Left lung (tissue), 10 donors: ENCODE data around the gene KLHL17. TPM values are rescaled to one million over a fixed set of nuclear protein-coding genes. Genes with fewer than 3 reads are reported as not detected.
"Not testable (repeated sequence)": the region's sequence is repeated elsewhere in the genome, so short reads cannot be mapped to it uniquely, and the experiment has no call there.

Source experiments
- ATAC-seq: fragments of 200-7000 bp; cut with Tn5 transposase; one replicate; pipeline ENCODE4 v1.9.1; 2020; ENCODE audit warnings: moderate library complexity
- DNase-seq, 4 donors: peaks; one replicate each; pipeline ENCODE4 v3.0.0-alpha.2; 2013 to 2020
- H3K27ac ChIP-seq, 2 donors: fragments of 200-600 bp; sonication (generic) in 1 of 2; one replicate each; pipeline versions ENCODE4 v1.5.0 to v1.8.0; 2020 to 2021
- H3K27me3 ChIP-seq, 2 donors: fragments of 200-600 bp; sonication (generic) in 1 of 2; one replicate each; pipeline versions ENCODE4 v1.5.0 to v1.8.0; 2020 to 2021
- H3K36me3 ChIP-seq, 2 donors: fragments of 200-600 bp; sonication (generic) in 1 of 2; one replicate each; pipeline versions ENCODE4 v1.5.0 to v1.8.0; 2020 to 2021
- H3K4me1 ChIP-seq, 2 donors: fragments of 200-600 bp; one replicate each; pipeline ENCODE4 v1.8.0; 2021
- H3K4me3 ChIP-seq, 2 donors: fragments of 200-600 bp; sonication (generic) in 1 of 2; one replicate each; pipeline versions ENCODE4 v1.5.0 to v1.8.0; 2020 to 2021; ENCODE audit warnings: mild to moderate bottlenecking in 1 of 2
- H3K9me3 ChIP-seq, 2 donors: fragments of 200-600 bp; sonication (generic) in 1 of 2; one replicate each; pipeline versions ENCODE4 v1.5.0 to v1.8.0; 2020 to 2021
- CTCF ChIP-seq, 2 donors: fragments of 200-600 bp; sonication (generic) in 1 of 2; IDR thresholded peaks; one replicate each; pipeline versions ENCODE4 v1.5.0 to v1.8.0; 2021; ENCODE audit warnings: antibody characterized with exemption in 2 of 2
- intact Hi-C, 2 donors: fragments of 100-400 bp; cut with DNase I; formaldehyde crosslinking; loops; one replicate each; pipeline versions ENCODE4 v1.11.2 to v1.14.2; 2022
- polyA plus RNA-seq, 6 donors: library from polyadenylated mRNA; unstranded; fragments of 120-200 nt; gene quantifications; one replicate each; pipeline ENCODE4 v1.2.1, GENCODE V29; 2013; ENCODE audit not compliant: insufficient read length in 6 of 6
- total RNA-seq, 2 donors: library from RNA; stranded (reverse); fragmentation: NEBNext Ultra II Directional; extraction: Animal tissue kit (Norgen Biotek cat#: 25700); gene quantifications; one replicate each; pipeline ENCODE4 v1.2.1, GENCODE V29; 2021
- donor health status: DM: no; HTN: yes; CAD: no.
- donor health status: DM: no; HTN: no; CAD: no.

KLHL17 gene
- total and polyA plus RNA-seq, 8 donors: 8.3 to 17.9 (median 11.9) TPM

- intact Hi-C loops: no loop called here
Observed at GRCh38 chr1:1011396-1011949, 51.1 kb downstream of the KLHL17 start.

DNA sequence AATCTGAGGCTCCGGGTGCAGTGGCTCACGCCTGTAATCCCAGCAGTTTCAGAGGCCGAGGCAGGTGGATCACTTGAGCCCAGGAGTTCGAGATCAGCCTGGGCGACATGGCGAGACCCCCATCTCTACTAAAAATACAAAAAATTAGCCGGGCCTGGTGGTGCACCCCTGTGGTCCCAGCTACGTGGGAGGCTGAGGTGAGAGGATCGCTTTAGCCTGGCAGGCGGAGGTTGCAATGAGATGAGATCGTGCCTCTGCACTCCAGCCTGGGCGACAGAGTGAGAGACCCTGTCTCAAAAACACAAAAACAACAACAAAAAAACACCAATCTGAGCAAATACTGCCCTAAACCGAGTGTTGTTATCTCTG is 52.3 kb downstream of the KLHL17 start:
- peak in 1 of 4 donors; percentile 38 for DNase-seq
- Histone ChIP-seq H3K4me3 (peak overlapping the region; percentile 66 to 80), H3K27ac (peak overlapping the region; percentile 86 to 91), H3K4me1 (peaks cover 3 to 21% of the 10 kb centered on the region in 2 donors)
- H3K27me3 ChIP-seq, H3K9me3 ChIP-seq, ATAC-seq, H3K36me3 ChIP-seq, intact Hi-C loops: not testable (repeated sequence)

More at GRCh38 chr1:1011396-1011949, 51.1 kb downstream of the KLHL17 start:
- H3K4me3 ChIP-seq: no peak overlapping the region
- DNase-seq (peak in 1 of 4 donors; percentile 59), ATAC-seq (no peak)
- no peak overlapping the region for H3K27ac ChIP-seq
- H3K27me3 ChIP-seq: no peaks in the 10 kb centered on the region
- H3K9me3 ChIP-seq: no peaks in the 10 kb centered on the region
- H3K4me1 ChIP-seq: peaks cover 3 to 21% of the 10 kb centered on the region in 2 donors
- TF ChIP-seq CTCF (IDR thresholded peaks at IDR 0.05): no peak
- no peaks in the 10 kb centered on the region for H3K36me3 ChIP-seq

DNA sequence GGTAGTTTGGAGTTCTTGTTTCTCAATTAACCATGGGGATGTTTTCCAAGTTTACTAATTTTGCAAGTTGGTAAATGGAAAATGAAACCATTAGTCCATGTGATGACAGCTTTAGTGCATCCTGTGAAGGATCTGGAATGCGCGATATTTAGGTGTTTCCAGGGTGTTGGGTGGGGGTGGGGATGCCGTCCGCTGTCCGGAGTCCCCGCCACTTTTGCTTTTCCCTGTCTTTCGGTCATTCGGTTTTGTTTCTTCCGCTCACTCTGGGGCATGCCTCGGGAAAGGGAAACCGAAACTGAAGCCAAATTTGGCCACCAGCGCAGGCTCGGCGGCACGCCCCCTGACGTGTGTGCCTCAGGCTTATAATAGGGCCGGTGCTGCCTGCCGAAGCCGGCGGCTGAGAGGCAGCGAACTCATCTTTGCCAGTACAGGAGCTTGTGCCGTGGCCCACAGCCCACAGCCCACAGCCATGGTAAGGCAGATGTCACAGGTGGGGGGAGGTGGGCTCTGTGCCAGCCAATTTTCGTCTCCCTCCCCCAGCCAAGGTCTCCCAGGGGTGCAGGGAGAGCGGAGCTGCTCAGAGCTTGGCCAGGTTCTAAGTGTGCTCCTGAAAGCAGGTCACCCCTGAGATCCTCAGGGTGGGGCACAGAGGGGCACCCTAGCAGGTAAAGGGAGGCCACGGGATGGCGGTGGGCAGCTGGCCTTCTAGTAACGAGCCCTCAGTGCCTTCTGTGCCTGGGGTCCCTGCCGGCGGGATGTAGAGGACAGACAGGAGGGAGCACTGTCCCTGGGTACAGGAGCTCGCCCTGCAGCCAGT is 52.9 kb downstream of the KLHL17 start, which contains the start of gene ISG15:
ISG15 (plus strand) TSS at position 393 of the 817 bp plus-strand sequence; CDS start at position 470, 77 bp downstream.
- no peaks in the 10 kb centered on the region for H3K36me3 ChIP-seq
- no peaks in the 10 kb centered on the region for H3K27me3 ChIP-seq
- H3K27ac ChIP-seq: peak within 1 kb of the TSS; percentile 86 to 91
- no peaks in the 10 kb centered on the region for H3K9me3 ChIP-seq
- intact Hi-C loops: no loop called here
- H3K4me3 ChIP-seq: peak within 1 kb of the TSS; percentile 66 to 80
- H3K4me1 ChIP-seq: peaks cover 3 to 21% of the 10 kb centered on the region in 2 donors
- no peak for TF ChIP-seq CTCF (IDR thresholded peaks at IDR 0.05)
- ATAC-seq (peak; percentile 97), DNase-seq (peak; percentile 87 to 98 (median 93))

GRCh38 chr1:1013922-1014648 is 53.7 kb downstream of the KLHL17 start:
- intact Hi-C loops: no loop called here
- DNase-seq: peak in 1 of 4 donors; percentile 78

More at GRCh38 chr1:1013922-1014648, 53.7 kb downstream of the KLHL17 start:
- Histone ChIP-seq H3K27ac (peak overlapping the region; percentile 86 to 91), H3K9me3 (no peaks in the 10 kb centered on the region), H3K4me1 (peaks cover 3 to 24% of the 10 kb centered on the region in 2 donors), H3K36me3 (no peaks in the 10 kb centered on the region), H3K27me3 (no peaks in the 10 kb centered on the region), H3K4me3 (peak overlapping the region; percentile 66 to 80)
- ATAC-seq: peak; percentile 5
- TF ChIP-seq CTCF (IDR thresholded peaks at IDR 0.05): no peak
